AG04450 (cell line): ENCODE measurements around the gene MROH2A. TPM values are rescaled to one million over a fixed set of nuclear protein-coding genes. Genes with fewer than 3 reads are reported as not detected.

ENCODE experiments used
- CTCF ChIA-PET: fragments of 300-600, 350-600 bp; formaldehyde crosslinking; extraction: SDS; loops from one replicate; lab custom pipeline; 2022; ENCODE audit warnings: antibody characterized with exemption, inconsistent platforms; lab: Charles Lee
- POLR2A ChIA-PET: fragments of 350-600 bp; formaldehyde crosslinking; extraction: SDS; loops from one replicate; lab custom pipeline; 2021; ENCODE audit warnings: antibody characterized with exemption, inconsistent platforms; lab: Yijun Ruan, JAX
- DNase-seq: peaks from one replicate; pipeline ENCODE4 v3.0.0-alpha.2; 2011; ENCODE audit warnings: low read depth, low spot score
- H3K27ac ChIP-seq: one replicate; pipeline ENCODE4 v1.5.1; 2012; ENCODE audit warnings: low read depth, low read length, control low read depth
- H3K27me3 ChIP-seq: one replicate; pipeline ENCODE4 v1.6.0; 2012; ENCODE audit warnings: low read length; ENCODE audit not compliant: control insufficient read depth, insufficient read depth
- H3K4me3 ChIP-seq: 2 replicates; pipeline ENCODE4 v1.5.1; 2011; ENCODE audit warnings: mild to moderate bottlenecking, low read depth, low read length, control low read depth
- H3K9me3 ChIP-seq: 2 replicates; pipeline ENCODE4 v1.5.1; 2012; ENCODE audit warnings: low read length; ENCODE audit not compliant: control insufficient read depth, insufficient read depth
- CTCF ChIP-seq: IDR thresholded peaks from 2 replicates; pipeline ENCODE4 v1.5.1; 2011; ENCODE audit warnings: low read depth, low read length, control low read depth, inconsistent platforms
- polyA plus RNA-seq: library from polyadenylated mRNA; depleted of rRNA; stranded (reverse); fragments of >200 nt; gene quantifications from 2 replicates; pipeline ENCODE4 v1.2.3, GENCODE V29; 2011

MROH2A gene
- polyA plus RNA-seq, 1 experiment = not detected

- no peaks in the 10 kb centered on the region for H3K27me3 ChIP-seq
- H3K4me3 ChIP-seq = no peak overlapping the region
- ChIA-PET POLR2A (interaction anchor here (0.6 kb wide), 1 partner anchor 50 kb away, joined by 3 read pairs; no protein-coding TSS in a partner anchor), CTCF (interaction anchor here (1.6 kb wide), 1 partner anchor 50 kb away, joined by 4 read pairs; no protein-coding TSS in a partner anchor)
- DNase-seq = peak; percentile 1
- H3K9me3 ChIP-seq = peaks cover 2% of the 10 kb centered on the region; the same call in 1 of the 2 replicates
- no peak for TF ChIP-seq CTCF
- H3K27ac ChIP-seq = no peak overlapping the region
Measured at GRCh38 chr2:233761040-233761769, 16.9 kb upstream of the MROH2A start.

- TF ChIP-seq CTCF = no peak
- Histone ChIP-seq H3K9me3 (peaks cover 3% of the 10 kb centered on the region; the same call in 1 of the 2 replicates), H3K27ac (peak overlapping the region; percentile 75), H3K4me3 (no peak overlapping the region), H3K27me3 (no peaks in the 10 kb centered on the region)
- peak; percentile 42 for DNase-seq
- POLR2A ChIA-PET = no interaction called here
- CTCF ChIA-PET = interaction anchor here (0.6 kb wide), 1 partner anchor 284 kb away, joined by 3 read pairs; no protein-coding TSS in a partner anchor
Measured at GRCh38 chr2:233764264-233764663, 13.9 kb upstream of the MROH2A start.

GRCh38 chr2:233764761-233765160, 13.4 kb upstream of the MROH2A start:
- ChIA-PET CTCF (no interaction called here), POLR2A (no interaction called here)
- no peak overlapping the region for H3K4me3 ChIP-seq
- H3K27me3 ChIP-seq = no peaks in the 10 kb centered on the region
- peaks cover 3% of the 10 kb centered on the region; the same call in 1 of the 2 replicates for H3K9me3 ChIP-seq
- no peak for TF ChIP-seq CTCF
- DNase-seq = no peak
- H3K27ac ChIP-seq = peak overlapping the region; percentile 75

- ChIA-PET POLR2A (no interaction called here), CTCF (no interaction called here)
- peaks cover 3% of the 10 kb centered on the region; the same call in 1 of the 2 replicates for H3K9me3 ChIP-seq
- no peak for DNase-seq
- H3K27ac ChIP-seq = no peak overlapping the region
- H3K27me3 ChIP-seq = no peaks in the 10 kb centered on the region
- TF ChIP-seq CTCF = no peak
- H3K4me3 ChIP-seq = no peak overlapping the region
Measured at GRCh38 chr2:233766416-233766815, 11.7 kb upstream of the MROH2A start.

- TF ChIP-seq CTCF = no peak
- no peak overlapping the region for H3K4me3 ChIP-seq
- no peaks in the 10 kb centered on the region for H3K27me3 ChIP-seq
- no peak for DNase-seq
- H3K27ac ChIP-seq = no peak overlapping the region
- ChIA-PET CTCF (no interaction called here), POLR2A (no interaction called here)
- H3K9me3 ChIP-seq = peaks cover 3% of the 10 kb centered on the region; the same call in 1 of the 2 replicates
Measured at GRCh38 chr2:233768076-233768475, 10.1 kb upstream of the MROH2A start.
